K562 (cell line): ENCODE measurements around the gene DNAL4. TPM values are rescaled to one million over a fixed set of nuclear protein-coding genes. Genes with fewer than 3 reads are reported as not detected.

Experiments
- ARHGAP35 ChIP-seq: fragments of 450-650 bp; IDR thresholded peaks from 2 replicates; pipeline ENCODE4 v1.6.1; 2018; ENCODE audit not compliant: partially characterized antibody
- JUND ChIP-seq, 2 experiments: IDR thresholded peaks; 2 replicates in 1 of 2; 3 replicates in 1 of 2; pipeline ENCODE4 v1.6.1; 2011; ENCODE audit warnings: borderline replicate concordance in 2 of 2, low read depth in 2 of 2, low read length in 2 of 2, improper control_type of control experiment in 1 of 2, missing biosample characterization in 1 of 2, missing genetic modification characterization in 1 of 2, missing genetic modification reagents in 1 of 2
- ZNF77 ChIP-seq: fragments of 250-450 bp; sonication (Bioruptor Pico); IDR thresholded peaks from 2 replicates; pipeline ENCODE4 v1.5.0; 2020
- polyA plus RNA-seq, 8 experiments: library from polyadenylated mRNA; depleted of rRNA in 4 of 8; stranded (reverse) in 5 of 8; unstranded in 3 of 8; fragments of >200 nt; fragmentation: Nextera tagmentation in 2 of 8; fragmentation: Illumina TruSeq in 1 of 8; extraction: Ambion mirVana in 2 of 8; extraction: Trizol in 1 of 8; gene quantifications; 2 replicates each; pipeline versions ENCODE4 v1.2.1 to v1.2.3, GENCODE V29; 2011 to 2014; ENCODE audit warnings: inconsistent platforms in 1 of 8, missing spikeins in 1 of 8
- total RNA-seq, 7 experiments: library from RNA; depleted of rRNA in 6 of 7; stranded (reverse); fragments of >200 nt in 6 of 7; fragmentation: Illumina TruSeq in 2 of 7; extraction: Trizol in 2 of 7; gene quantifications; 2 replicates each; pipeline versions ENCODE4 v1.2.1 to v1.2.3, GENCODE V29; 2011 to 2021; ENCODE audit warnings: low replicate concordance in 1 of 7
- TF ChIP-seq, protein P1 (sequence below): sonication (generic); formaldehyde crosslinking; IDR thresholded peaks from 2 replicates; pipeline ENCODE4 v1.8.0; 2023; ENCODE audit warnings: mild to moderate bottlenecking, missing genetic modification reagents
- TF ChIP-seq, protein P2 (sequence below): sonication (generic); formaldehyde crosslinking; IDR thresholded peaks from 2 replicates; pipeline ENCODE4 v1.8.0; 2022; ENCODE audit warnings: missing genetic modification reagents, mild to moderate bottlenecking, borderline replicate concordance
- TF ChIP-seq, protein P3 (sequence below), 2 experiments: fragments of 450-650 bp in 1 of 2; sonication (generic) in 1 of 2; formaldehyde crosslinking in 1 of 2; IDR thresholded peaks in 1 of 2; conservative IDR thresholded peaks in 1 of 2; 2 replicates each; pipeline versions ENCODE4 v1.6.1 to v1.8.1; 2016 to 2023; ENCODE audit warnings: mild to moderate bottlenecking in 2 of 2, moderate library complexity in 2 of 2, inconsistent platforms in 1 of 2, missing genetic modification reagents in 1 of 2
- TF ChIP-seq, protein P4 (sequence below): IDR thresholded peaks from 2 replicates; pipeline ENCODE4 v1.6.1; 2014; ENCODE audit warnings: antibody characterized with exemption
- TF ChIP-seq, protein P5 (sequence below): fragments of 450-650 bp; IDR thresholded peaks from 2 replicates; pipeline ENCODE4 v1.7.1; 2018; ENCODE audit warnings: mild to moderate bottlenecking, low read depth; ENCODE audit not compliant: partially characterized antibody
- TF ChIP-seq, protein P6 (sequence below): fragments of 450-650 bp; formaldehyde crosslinking; IDR thresholded peaks from 2 replicates; pipeline ENCODE4 v1.4.0; 2022; ENCODE audit warnings: missing genetic modification characterization

DNAL4 gene
- total and polyA plus RNA-seq, 9 of the 15 experiments (the other 6 are each of a cell fraction or from before 2014, with no cell fraction given) = 0.20 to 9.4 (median 5.2) TPM

DNA sequence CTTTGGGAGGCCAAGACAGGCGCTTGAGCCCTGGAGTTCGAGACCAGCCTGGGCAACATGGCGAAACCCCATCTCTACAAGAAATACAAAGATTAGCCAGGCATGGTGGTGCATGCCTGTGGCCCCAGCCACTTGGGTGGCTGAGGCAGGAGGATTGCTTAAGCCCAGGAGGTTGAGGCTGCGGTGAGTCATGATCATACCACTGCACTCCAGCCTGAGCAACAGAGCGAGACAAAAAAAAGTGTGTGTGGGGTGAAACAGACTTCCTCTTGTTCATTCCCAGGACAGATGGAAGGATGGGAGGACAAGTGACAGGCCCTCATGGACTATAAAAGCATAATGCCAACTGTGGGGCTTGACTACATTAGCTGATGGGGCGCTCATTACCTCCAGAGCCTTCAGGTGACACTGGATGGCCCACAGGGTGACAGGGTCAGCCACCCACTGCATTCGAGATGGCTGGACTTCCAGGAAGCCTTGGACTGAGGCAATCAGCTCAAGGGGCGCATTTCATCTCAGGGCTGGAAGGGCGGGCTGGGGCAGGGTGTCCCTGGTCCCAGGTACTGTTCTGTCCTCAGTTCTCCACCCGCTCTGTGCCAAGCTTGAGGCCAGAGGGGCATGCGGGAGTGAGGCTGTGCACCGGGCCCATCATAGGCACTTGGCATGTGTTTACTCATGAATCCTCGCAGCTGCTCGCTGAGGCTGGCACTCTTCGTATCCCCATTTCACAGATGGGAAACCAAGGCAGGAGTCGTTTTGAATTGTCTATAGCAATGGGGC lies 37.4 kb upstream of the DNAL4 start (continued):
- TF ChIP-seq, protein P1, sequence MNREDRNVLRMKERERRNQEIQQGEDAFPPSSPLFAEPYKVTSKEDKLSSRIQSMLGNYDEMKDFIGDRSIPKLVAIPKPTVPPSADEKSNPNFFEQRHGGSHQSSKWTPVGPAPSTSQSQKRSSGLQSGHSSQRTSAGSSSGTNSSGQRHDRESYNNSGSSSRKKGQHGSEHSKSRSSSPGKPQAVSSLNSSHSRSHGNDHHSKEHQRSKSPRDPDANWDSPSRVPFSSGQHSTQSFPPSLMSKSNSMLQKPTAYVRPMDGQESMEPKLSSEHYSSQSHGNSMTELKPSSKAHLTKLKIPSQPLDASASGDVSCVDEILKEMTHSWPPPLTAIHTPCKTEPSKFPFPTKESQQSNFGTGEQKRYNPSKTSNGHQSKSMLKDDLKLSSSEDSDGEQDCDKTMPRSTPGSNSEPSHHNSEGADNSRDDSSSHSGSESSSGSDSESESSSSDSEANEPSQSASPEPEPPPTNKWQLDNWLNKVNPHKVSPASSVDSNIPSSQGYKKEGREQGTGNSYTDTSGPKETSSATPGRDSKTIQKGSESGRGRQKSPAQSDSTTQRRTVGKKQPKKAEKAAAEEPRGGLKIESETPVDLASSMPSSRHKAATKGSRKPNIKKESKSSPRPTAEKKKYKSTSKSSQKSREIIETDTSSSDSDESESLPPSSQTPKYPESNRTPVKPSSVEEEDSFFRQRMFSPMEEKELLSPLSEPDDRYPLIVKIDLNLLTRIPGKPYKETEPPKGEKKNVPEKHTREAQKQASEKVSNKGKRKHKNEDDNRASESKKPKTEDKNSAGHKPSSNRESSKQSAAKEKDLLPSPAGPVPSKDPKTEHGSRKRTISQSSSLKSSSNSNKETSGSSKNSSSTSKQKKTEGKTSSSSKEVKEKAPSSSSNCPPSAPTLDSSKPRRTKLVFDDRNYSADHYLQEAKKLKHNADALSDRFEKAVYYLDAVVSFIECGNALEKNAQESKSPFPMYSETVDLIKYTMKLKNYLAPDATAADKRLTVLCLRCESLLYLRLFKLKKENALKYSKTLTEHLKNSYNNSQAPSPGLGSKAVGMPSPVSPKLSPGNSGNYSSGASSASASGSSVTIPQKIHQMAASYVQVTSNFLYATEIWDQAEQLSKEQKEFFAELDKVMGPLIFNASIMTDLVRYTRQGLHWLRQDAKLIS (CRISPR knock-in tag) = no peak
- TF ChIP-seq ARHGAP35 (no peak), JUND (IDR thresholded peaks at IDR 0.05; ENCODE audit: borderline replicate concordance, low read depth, low read length) (peak; percentile 64; the same call in 1 of the 2 replicates), JUND (tag; IDR thresholded peaks at IDR 0.05; ENCODE audit: borderline replicate concordance, low read depth, low read length) (no peak; the same call in 2 of the 3 replicates), ZNF77 (CRISPR knock-in tag) (no peak)
- TF ChIP-seq, protein P2, sequence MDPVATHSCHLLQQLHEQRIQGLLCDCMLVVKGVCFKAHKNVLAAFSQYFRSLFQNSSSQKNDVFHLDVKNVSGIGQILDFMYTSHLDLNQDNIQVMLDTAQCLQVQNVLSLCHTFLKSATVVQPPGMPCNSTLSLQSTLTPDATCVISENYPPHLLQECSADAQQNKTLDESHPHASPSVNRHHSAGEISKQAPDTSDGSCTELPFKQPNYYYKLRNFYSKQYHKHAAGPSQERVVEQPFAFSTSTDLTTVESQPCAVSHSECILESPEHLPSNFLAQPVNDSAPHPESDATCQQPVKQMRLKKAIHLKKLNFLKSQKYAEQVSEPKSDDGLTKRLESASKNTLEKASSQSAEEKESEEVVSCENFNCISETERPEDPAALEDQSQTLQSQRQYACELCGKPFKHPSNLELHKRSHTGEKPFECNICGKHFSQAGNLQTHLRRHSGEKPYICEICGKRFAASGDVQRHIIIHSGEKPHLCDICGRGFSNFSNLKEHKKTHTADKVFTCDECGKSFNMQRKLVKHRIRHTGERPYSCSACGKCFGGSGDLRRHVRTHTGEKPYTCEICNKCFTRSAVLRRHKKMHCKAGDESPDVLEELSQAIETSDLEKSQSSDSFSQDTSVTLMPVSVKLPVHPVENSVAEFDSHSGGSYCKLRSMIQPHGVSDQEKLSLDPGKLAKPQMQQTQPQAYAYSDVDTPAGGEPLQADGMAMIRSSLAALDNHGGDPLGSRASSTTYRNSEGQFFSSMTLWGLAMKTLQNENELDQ = no peak
- TF ChIP-seq, protein P3, sequence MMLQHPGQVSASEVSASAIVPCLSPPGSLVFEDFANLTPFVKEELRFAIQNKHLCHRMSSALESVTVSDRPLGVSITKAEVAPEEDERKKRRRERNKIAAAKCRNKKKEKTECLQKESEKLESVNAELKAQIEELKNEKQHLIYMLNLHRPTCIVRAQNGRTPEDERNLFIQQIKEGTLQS (IDR thresholded peaks at IDR 0.05) = peak; percentile 72
- TF ChIP-seq, protein P3 (CRISPR knock-in tag; conservative IDR thresholded peaks at IDR 0.05) = no peak
- TF ChIP-seq, protein P4, sequence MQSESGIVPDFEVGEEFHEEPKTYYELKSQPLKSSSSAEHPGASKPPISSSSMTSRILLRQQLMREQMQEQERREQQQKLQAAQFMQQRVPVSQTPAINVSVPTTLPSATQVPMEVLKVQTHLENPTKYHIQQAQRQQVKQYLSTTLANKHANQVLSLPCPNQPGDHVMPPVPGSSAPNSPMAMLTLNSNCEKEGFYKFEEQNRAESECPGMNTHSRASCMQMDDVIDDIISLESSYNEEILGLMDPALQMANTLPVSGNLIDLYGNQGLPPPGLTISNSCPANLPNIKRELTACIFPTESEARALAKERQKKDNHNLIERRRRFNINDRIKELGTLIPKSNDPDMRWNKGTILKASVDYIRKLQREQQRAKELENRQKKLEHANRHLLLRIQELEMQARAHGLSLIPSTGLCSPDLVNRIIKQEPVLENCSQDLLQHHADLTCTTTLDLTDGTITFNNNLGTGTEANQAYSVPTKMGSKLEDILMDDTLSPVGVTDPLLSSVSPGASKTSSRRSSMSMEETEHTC = no peak
- TF ChIP-seq, protein P5, sequence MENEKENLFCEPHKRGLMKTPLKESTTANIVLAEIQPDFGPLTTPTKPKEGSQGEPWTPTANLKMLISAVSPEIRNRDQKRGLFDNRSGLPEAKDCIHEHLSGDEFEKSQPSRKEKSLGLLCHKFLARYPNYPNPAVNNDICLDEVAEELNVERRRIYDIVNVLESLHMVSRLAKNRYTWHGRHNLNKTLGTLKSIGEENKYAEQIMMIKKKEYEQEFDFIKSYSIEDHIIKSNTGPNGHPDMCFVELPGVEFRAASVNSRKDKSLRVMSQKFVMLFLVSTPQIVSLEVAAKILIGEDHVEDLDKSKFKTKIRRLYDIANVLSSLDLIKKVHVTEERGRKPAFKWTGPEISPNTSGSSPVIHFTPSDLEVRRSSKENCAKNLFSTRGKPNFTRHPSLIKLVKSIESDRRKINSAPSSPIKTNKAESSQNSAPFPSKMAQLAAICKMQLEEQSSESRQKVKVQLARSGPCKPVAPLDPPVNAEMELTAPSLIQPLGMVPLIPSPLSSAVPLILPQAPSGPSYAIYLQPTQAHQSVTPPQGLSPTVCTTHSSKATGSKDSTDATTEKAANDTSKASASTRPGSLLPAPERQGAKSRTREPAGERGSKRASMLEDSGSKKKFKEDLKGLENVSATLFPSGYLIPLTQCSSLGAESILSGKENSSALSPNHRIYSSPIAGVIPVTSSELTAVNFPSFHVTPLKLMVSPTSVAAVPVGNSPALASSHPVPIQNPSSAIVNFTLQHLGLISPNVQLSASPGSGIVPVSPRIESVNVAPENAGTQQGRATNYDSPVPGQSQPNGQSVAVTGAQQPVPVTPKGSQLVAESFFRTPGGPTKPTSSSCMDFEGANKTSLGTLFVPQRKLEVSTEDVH = no peak
- TF ChIP-seq, protein P6, sequence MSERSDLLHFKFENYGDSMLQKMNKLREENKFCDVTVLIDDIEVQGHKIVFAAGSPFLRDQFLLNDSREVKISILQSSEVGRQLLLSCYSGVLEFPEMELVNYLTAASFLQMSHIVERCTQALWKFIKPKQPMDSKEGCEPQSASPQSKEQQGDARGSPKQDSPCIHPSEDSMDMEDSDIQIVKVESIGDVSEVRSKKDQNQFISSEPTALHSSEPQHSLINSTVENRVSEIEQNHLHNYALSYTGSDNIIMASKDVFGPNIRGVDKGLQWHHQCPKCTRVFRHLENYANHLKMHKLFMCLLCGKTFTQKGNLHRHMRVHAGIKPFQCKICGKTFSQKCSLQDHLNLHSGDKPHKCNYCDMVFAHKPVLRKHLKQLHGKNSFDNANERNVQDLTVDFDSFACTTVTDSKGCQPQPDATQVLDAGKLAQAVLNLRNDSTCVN = no peak
